SH-SY5Y (cell line): ENCODE results near the gene FRMD7.

ENCODE experiments used
- GATA2 ChIP-seq: IDR thresholded peaks from 2 replicates; pipeline ENCODE4 v1.6.1; 2011; ENCODE audit warnings: mild to moderate bottlenecking, low read depth, low read length
- GATA3 ChIP-seq: IDR thresholded peaks from 2 replicates; pipeline ENCODE4 v1.6.1; 2011; ENCODE audit warnings: low read depth, mild to moderate bottlenecking, low read length, moderate library complexity

DNA sequence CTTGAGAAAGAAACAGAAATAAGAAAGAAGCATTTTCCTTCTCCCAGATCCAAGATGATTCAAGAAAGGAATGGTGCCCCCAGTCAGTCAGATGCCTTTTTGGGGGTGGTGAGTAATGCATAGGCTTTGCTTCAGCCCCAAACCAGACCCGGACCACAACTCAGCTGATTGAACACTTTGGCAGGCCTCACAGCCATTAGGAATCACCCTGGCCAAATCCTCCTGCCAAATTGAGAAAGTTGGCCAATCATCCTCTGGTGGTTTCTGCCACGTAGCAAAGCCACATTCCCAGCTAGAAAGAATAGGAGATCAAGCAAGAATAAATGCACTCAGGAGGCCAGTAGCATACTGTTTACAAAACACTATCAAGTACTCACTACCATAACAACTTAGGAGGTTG, 33.7 kb downstream of the FRMD7 start:
- TF ChIP-seq GATA2 (no peak), GATA3 (no peak)
